Measurements from ENCODE around the gene CLCNKA. TPM values are rescaled to one million over a fixed set of nuclear protein-coding genes. Genes with fewer than 3 reads are reported as not detected.
A peak's percentile ranks its signal among the peaks of the same experiment; 100 is the strongest.
"Not testable (repeated sequence)": the region's sequence is repeated elsewhere in the genome, so short reads cannot be mapped to it uniquely, and the experiment has no call there.

Gene CLCNKA
- total RNA-seq, 2 experiments from 2014 or later: not detected

DNA sequence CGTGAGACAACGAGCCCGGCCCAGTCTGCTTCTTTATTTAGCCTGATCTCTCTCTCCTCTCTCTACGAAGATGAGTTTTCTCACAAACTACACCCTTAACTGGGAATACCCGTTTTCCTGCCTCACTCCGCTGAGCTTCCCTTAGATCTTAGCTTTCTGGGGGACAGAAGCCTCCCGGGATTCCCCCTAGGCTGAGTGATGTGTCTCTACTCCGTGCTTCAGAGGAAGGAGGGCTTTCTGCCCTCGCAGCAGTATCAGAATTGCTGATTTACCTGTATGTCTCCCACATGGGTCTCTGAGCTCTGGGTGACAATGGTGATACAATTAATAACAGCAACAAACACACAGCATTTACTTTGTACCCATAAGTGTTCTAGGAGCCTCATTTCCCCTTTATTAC lies 47.0 kb upstream of the CLCNKA start:
- Histone ChIP-seq H3K4me2 (ENCODE audit: low read length) (peak overlapping the region; percentile 94), H4K20me1 (ENCODE audit: insufficient read depth, low read length) (no peaks in the 10 kb centered on the region), H3K27ac (ENCODE audit: low read depth, low read length, poor library complexity, severe bottlenecking) (peak overlapping the region; percentile 83), H2AFZ (ENCODE audit: low read length) (no peak overlapping the region; the same call in 1 of the 2 replicates), H3K79me2 (ENCODE audit: insufficient read depth, low read depth, low read length) (peaks cover 33% of the 10 kb centered on the region; the same call in 1 of the 2 replicates), H3K9me3 (ENCODE audit: low read length) (no peaks in the 10 kb centered on the region), H3K4me1 (ENCODE audit: insufficient read depth, low read length, poor library complexity, severe bottlenecking) (peaks cover 31% of the 10 kb centered on the region), H3K4me3 (ENCODE audit: low read depth, low read length, poor library complexity, severe bottlenecking) (peak overlapping the region; percentile 78), H3K9me2 (ENCODE audit: insufficient read depth, low read length) (no peaks in the 10 kb centered on the region), H3K36me3 (ENCODE audit: insufficient read depth, low read length) (peaks cover 28% of the 10 kb centered on the region)
- ChIA-PET POLR2A (interaction anchor here (0.6 to 1.0 kb wide), 2 partner anchors 122 to 141 kb away, joined by 3 to 5 read pairs; no protein-coding TSS in a partner anchor), CTCF (ENCODE audit: unreplicated experiment) (no interaction called here)
- TF ChIP-seq EZH2phosphoT487 (IDR thresholded peaks at IDR 0.05; ENCODE audit: borderline replicate concordance, low read depth, low read length): no peak
- intact Hi-C loops (cut with micrococcal nuclease; ENCODE audit: unreplicated experiment): loop anchor here (2.0 to 10.0 kb wide), 2 partner anchors 26 to 380 kb away; partner anchors contain the start of gene FBXO42
- DNase-seq (ENCODE audit: low spot score): peak; percentile 43
- TSS peak; percentile 49 for BruUV-seq (replicated peaks)

DNA sequence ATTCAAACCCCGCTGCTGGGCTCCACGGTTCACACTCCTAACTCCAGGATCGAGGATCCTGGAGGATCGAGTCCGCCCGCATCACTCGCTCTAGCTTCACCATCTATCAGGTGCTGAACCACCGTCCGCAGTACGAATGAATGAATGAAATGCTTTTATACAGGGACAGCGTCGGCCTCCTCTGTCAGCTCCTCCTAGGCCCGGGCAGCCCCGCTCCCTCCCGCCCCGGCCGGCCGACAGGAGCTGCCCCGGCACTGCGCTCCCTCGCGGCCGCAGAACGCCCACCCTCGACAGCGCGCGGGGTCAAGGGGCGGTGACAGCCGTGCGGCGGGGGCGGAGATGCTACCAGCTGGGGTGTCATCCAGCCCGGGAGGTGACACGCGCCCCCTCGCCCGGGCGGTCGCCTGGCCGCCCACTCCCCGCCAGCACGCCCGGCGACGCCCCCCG lies 46.5 kb upstream of the CLCNKA start:
- peak overlapping the region; percentile 73 for H2AFZ ChIP-seq (ENCODE audit: low read length)
- peak overlapping the region; percentile 78 for H3K4me3 ChIP-seq (ENCODE audit: low read depth, low read length, poor library complexity, severe bottlenecking)
- ChIA-PET CTCF (ENCODE audit: unreplicated experiment) (no interaction called here), POLR2A (interaction anchor here (1.0 to 1.2 kb wide), 3 partner anchors 13 to 141 kb away, joined by 3 to 4 read pairs (median 3); no protein-coding TSS in a partner anchor)
- intact Hi-C loops (cut with micrococcal nuclease; ENCODE audit: unreplicated experiment): loop anchor here (2.0 to 10.0 kb wide), 2 partner anchors 27 to 379 kb away; partner anchors contain the start of gene FBXO42
- peaks cover 31% of the 10 kb centered on the region for H3K4me1 ChIP-seq (ENCODE audit: insufficient read depth, low read length, poor library complexity, severe bottlenecking)
- H3K4me2 ChIP-seq (ENCODE audit: low read length): peak overlapping the region; percentile 94
- peaks cover 33% of the 10 kb centered on the region; the same call in 1 of the 2 replicates for H3K79me2 ChIP-seq (ENCODE audit: insufficient read depth, low read depth, low read length)
- H3K9me2 ChIP-seq (ENCODE audit: insufficient read depth, low read length): no peaks in the 10 kb centered on the region
- H3K9me3 ChIP-seq (ENCODE audit: low read length): no peaks in the 10 kb centered on the region
- no TSS peak for BruUV-seq (replicated peaks)
- DNase-seq (ENCODE audit: low spot score): peak; percentile 83
- TF ChIP-seq, protein P1, sequence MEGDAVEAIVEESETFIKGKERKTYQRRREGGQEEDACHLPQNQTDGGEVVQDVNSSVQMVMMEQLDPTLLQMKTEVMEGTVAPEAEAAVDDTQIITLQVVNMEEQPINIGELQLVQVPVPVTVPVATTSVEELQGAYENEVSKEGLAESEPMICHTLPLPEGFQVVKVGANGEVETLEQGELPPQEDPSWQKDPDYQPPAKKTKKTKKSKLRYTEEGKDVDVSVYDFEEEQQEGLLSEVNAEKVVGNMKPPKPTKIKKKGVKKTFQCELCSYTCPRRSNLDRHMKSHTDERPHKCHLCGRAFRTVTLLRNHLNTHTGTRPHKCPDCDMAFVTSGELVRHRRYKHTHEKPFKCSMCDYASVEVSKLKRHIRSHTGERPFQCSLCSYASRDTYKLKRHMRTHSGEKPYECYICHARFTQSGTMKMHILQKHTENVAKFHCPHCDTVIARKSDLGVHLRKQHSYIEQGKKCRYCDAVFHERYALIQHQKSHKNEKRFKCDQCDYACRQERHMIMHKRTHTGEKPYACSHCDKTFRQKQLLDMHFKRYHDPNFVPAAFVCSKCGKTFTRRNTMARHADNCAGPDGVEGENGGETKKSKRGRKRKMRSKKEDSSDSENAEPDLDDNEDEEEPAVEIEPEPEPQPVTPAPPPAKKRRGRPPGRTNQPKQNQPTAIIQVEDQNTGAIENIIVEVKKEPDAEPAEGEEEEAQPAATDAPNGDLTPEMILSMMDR (conservative IDR thresholded peaks at IDR 0.05; ENCODE audit: low read length): peak; percentile 61; the same call in 1 of the 2 replicates
- TF ChIP-seq EZH2phosphoT487 (IDR thresholded peaks at IDR 0.05; ENCODE audit: borderline replicate concordance, low read depth, low read length): no peak
- peaks cover 24% of the 10 kb centered on the region for H3K36me3 ChIP-seq (ENCODE audit: insufficient read depth, low read length)
- peak overlapping the region; percentile 83 for H3K27ac ChIP-seq (ENCODE audit: low read depth, low read length, poor library complexity, severe bottlenecking)
- H4K20me1 ChIP-seq (ENCODE audit: insufficient read depth, low read length): no peaks in the 10 kb centered on the region

DNA sequence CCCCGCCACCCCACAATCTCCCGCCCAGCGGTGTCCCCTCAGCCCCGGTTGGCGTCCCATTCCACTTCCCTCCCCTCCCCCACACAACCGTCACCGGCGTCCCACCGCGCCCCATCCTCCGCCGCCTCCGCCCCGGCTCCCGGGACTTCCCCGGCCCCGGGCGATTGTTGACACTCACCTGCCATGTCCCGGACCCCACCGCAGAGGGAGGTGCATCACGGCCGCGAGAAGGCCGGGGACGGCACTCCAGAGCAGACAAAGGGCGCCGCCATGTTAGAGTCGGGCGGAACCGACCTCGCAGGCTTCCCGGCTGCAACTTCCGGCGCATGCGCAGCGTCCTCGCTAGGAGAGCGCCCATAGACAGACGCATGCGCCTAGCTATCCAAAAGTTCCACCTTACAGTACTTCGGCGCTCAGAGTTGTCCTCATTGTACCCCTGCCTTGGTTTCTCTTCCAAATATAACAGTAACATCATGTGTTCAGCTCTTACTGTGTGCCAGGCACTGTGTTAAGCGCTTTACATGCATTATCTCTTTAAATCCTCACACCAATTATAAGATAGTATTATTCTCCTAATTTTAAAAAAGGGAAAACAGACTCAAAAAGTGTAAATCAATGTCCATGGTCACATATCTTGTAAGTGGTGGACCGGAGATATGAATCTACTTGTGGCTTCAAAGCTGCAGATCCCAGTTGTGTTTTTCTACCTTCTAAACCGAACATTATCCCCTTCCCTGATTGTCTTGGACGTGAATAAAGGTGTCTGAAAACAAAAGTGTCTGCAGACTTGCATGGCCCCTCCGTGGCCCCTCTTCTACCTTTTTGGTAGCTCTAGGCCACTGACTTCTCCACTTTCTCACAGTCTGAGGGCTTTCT lies 45.8 kb upstream of the CLCNKA start, which contains the start of gene ZBTB17:
Gene ZBTB17, minus strand, starts transcription at position 297 of the 876 bp plus-strand sequence. CDS start 27,606 bp downstream, outside the sequence.
- peaks cover 20% of the 10 kb centered on the region for H3K36me3 ChIP-seq (ENCODE audit: insufficient read depth, low read length)
- TSS peak; percentile 57 for BruUV-seq (replicated peaks)
- no peaks in the 10 kb centered on the region for H3K9me3 ChIP-seq (ENCODE audit: low read length)
- no peaks in the 10 kb centered on the region for H4K20me1 ChIP-seq (ENCODE audit: insufficient read depth, low read length)
- no peak for TF ChIP-seq EZH2phosphoT487 (IDR thresholded peaks at IDR 0.05; ENCODE audit: borderline replicate concordance, low read depth, low read length)
- TF ChIP-seq, protein P1 (conservative IDR thresholded peaks at IDR 0.05; ENCODE audit: low read length): peak; percentile 7; the same call in 1 of the 2 replicates
- ChIA-PET POLR2A (interaction anchor here (0.6 to 1.2 kb wide), 9 partner anchors 9 to 1452 kb away, joined by 3 to 5 read pairs (median 4); no protein-coding TSS in a partner anchor), CTCF (ENCODE audit: unreplicated experiment) (no interaction called here)
- no peaks in the 10 kb centered on the region for H3K9me2 ChIP-seq (ENCODE audit: insufficient read depth, low read length)
- peaks cover 33% of the 10 kb centered on the region; the same call in 1 of the 2 replicates for H3K79me2 ChIP-seq (ENCODE audit: insufficient read depth, low read depth, low read length)
- intact Hi-C loops (cut with micrococcal nuclease; ENCODE audit: unreplicated experiment): loop anchor here (2.0 to 10.0 kb wide), 2 partner anchors 27 to 379 kb away; partner anchors contain the start of gene FBXO42
- peak within 1 kb of the TSS; percentile 73 for H2AFZ ChIP-seq (ENCODE audit: low read length)
- peak within 1 kb of the TSS; percentile 83 for H3K27ac ChIP-seq (ENCODE audit: low read depth, low read length, poor library complexity, severe bottlenecking)
- peak within 1 kb of the TSS; percentile 94 for H3K4me2 ChIP-seq (ENCODE audit: low read length)
- peaks cover 31% of the 10 kb centered on the region for H3K4me1 ChIP-seq (ENCODE audit: insufficient read depth, low read length, poor library complexity, severe bottlenecking)
- H3K4me3 ChIP-seq (ENCODE audit: low read depth, low read length, poor library complexity, severe bottlenecking): peak within 1 kb of the TSS; percentile 78
- DNase-seq (ENCODE audit: low spot score): peak; percentile 98

DNA sequence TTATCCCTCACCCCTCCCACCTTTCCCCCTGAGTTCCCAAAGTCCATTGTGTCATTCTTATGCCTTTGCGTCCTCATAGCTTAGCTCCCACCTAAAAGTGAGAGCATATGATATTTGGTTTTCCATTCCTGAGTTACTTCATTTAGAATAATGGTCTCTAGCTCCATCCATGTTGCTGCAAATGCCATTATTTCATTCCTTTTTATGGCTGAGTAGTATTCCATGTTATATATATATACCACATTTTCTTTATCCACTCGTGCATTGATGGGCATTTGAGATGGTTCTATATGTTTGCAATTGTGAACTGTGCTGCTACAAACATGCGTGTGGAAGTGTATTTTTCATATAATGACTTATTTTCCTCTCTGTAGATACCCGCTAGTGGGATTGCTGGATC lies 43.9 kb upstream of the CLCNKA start:
- H3K27ac ChIP-seq (ENCODE audit: low read depth, low read length, poor library complexity, severe bottlenecking); BruUV-seq (replicated peaks); H3K4me2 ChIP-seq (ENCODE audit: low read length); DNase-seq (ENCODE audit: low spot score); H3K9me3 ChIP-seq (ENCODE audit: low read length); H4K20me1 ChIP-seq (ENCODE audit: insufficient read depth, low read length); CTCF ChIA-PET (ENCODE audit: unreplicated experiment); H3K4me3 ChIP-seq (ENCODE audit: low read depth, low read length, poor library complexity, severe bottlenecking); H2AFZ ChIP-seq (ENCODE audit: low read length); H3K36me3 ChIP-seq (ENCODE audit: insufficient read depth, low read length); H3K9me2 ChIP-seq (ENCODE audit: insufficient read depth, low read length); POLR2A ChIA-PET: not testable (repeated sequence)
- intact Hi-C loops (cut with micrococcal nuclease; ENCODE audit: unreplicated experiment): loop anchor here (10.0 kb wide), 1 partner anchor 377 kb away; the partner anchor contains the start of gene FBXO42
- Histone ChIP-seq H3K79me2 (ENCODE audit: insufficient read depth, low read depth, low read length) (peaks cover 19% of the 10 kb centered on the region; the same call in 1 of the 2 replicates), H3K4me1 (ENCODE audit: insufficient read depth, low read length, poor library complexity, severe bottlenecking) (peaks cover 30% of the 10 kb centered on the region)
